Measurements from ENCODE around the gene SCN9A.

SCN9A gene

DNA sequence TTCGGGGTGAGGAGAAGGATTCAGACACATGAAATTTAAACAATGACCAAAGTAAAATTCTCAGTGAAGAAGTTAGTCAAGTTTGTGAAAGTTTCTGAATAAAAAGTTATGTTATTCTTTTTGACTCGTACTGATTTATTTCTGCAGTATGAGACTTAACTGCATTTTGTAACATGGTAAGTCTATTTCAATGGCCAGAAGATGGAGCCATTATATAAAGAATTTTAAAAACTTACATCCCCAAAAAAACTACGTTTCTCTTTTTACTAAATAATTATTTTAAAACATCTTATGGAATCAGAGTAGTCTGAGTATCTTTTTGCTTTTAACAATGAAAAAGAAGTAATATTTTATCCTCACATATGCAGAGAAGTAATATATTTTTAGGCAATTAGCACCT is 196.5 kb downstream of the SCN9A start:
- H3K4me1 Mint-ChIP-seq: peaks cover 0 to 2% of the 10 kb centered on the region in 2 donors
- H3K4me3 Mint-ChIP-seq: no peak overlapping the region
- peaks cover 0 to 6% of the 10 kb centered on the region in 2 donors for H3K27me3 Mint-ChIP-seq
- H3K9me3 Mint-ChIP-seq: no peaks in the 10 kb centered on the region
- H3K36me3 Mint-ChIP-seq: no peaks in the 10 kb centered on the region
- H3K27ac Mint-ChIP-seq: no peak overlapping the region
- no peak for DNase-seq
- ATAC-seq (replicated peaks): no peak

- H3K4me1 Mint-ChIP-seq: no peaks in the 10 kb centered on the region
- peaks cover 4 to 7% of the 10 kb centered on the region in 2 donors for H3K27me3 Mint-ChIP-seq
- no peak overlapping the region for H3K4me3 Mint-ChIP-seq
Observed at GRCh38 chr2:166173263-166173662, 202.5 kb downstream of the SCN9A start.

DNA sequence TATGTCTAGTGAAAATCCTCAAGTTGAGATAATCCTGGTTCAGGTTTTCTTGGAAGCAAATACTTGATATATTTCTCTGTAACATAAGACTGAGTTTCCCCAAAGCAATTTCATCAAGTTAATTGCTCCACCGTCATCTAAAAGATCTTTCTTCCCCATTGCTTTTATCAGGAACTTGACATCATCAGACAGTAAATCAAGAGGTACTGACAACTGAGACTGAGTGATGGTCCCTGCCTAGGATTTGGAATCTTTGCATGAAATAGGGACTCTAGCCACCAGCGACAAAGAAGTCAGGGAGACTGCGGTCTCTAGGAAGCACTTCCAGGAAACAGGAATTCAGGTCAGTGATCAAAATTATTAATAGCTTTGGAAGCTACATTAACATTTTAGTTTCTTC is 204.5 kb downstream of the SCN9A start:
- H3K36me3 Mint-ChIP-seq: no peaks in the 10 kb centered on the region
- no peak overlapping the region for H3K27ac Mint-ChIP-seq
- ATAC-seq (replicated peaks) (no peak), DNase-seq (no peak)
- H3K4me3 Mint-ChIP-seq: no peak overlapping the region
- no peaks in the 10 kb centered on the region for H3K4me1 Mint-ChIP-seq
- no peaks in the 10 kb centered on the region for H3K9me3 Mint-ChIP-seq
- peaks cover 7% of the 10 kb centered on the region in 2 donors for H3K27me3 Mint-ChIP-seq

More at GRCh38 chr2:166173263-166173662, 202.5 kb downstream of the SCN9A start:
- Mint-ChIP-seq H3K36me3 (no peaks in the 10 kb centered on the region), H3K27ac (no peak overlapping the region), H3K9me3 (no peaks in the 10 kb centered on the region)
- DNase-seq (no peak), ATAC-seq (replicated peaks) (no peak)

GRCh38 chr2:166170356-166170755 is 205.4 kb downstream of the SCN9A start:
- H3K4me3 Mint-ChIP-seq: no peak overlapping the region
- no peaks in the 10 kb centered on the region for H3K9me3 Mint-ChIP-seq
- no peaks in the 10 kb centered on the region for H3K4me1 Mint-ChIP-seq
- no peak overlapping the region for H3K27ac Mint-ChIP-seq
- DNase-seq (no peak), ATAC-seq (replicated peaks) (no peak)
- no peaks in the 10 kb centered on the region for H3K36me3 Mint-ChIP-seq
- peaks cover 7% of the 10 kb centered on the region in 2 donors for H3K27me3 Mint-ChIP-seq

DNA sequence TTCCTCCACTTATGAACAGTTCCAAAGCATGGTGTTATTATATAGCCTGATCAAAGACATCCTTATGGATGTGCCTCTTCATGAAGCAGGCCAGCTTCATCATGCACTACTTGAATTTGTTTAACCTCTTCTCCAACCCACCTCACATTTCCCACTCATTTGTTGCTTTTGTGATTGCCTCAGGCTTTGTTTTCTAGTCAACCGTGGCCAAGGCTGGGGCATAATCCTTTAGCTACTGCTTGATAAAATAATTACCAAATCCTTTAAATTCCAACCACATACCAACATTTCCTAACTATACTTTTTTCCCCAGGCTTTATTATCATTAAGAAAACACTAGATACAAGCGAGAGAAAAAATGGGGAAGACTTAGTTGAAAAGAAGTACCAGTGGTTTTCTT is 208.3 kb downstream of the SCN9A start:
- Mint-ChIP-seq H3K9me3 (no peaks in the 10 kb centered on the region), H3K4me1 (no peaks in the 10 kb centered on the region), H3K36me3 (no peaks in the 10 kb centered on the region)

GRCh38 chr2:166163775-166164174 is 212.0 kb downstream of the SCN9A start:
- H3K27ac Mint-ChIP-seq: no peak overlapping the region
- H3K36me3 Mint-ChIP-seq: no peaks in the 10 kb centered on the region
- H3K4me3 Mint-ChIP-seq: no peak overlapping the region
- ATAC-seq (replicated peaks) (no peak), DNase-seq (no peak)
- H3K4me1 Mint-ChIP-seq: no peaks in the 10 kb centered on the region
- H3K27me3 Mint-ChIP-seq: peaks cover 0 to 4% of the 10 kb centered on the region in 2 donors
- H3K9me3 Mint-ChIP-seq: no peaks in the 10 kb centered on the region

More for the DNA sequence above, 208.3 kb downstream of the SCN9A start:
- H3K27ac Mint-ChIP-seq: no peak overlapping the region
- ATAC-seq (replicated peaks) (no peak), DNase-seq (no peak)
- peaks cover 7% of the 10 kb centered on the region in 2 donors for H3K27me3 Mint-ChIP-seq
- H3K4me3 Mint-ChIP-seq: no peak overlapping the region

GRCh38 chr2:166158546-166158945 is 217.2 kb downstream of the SCN9A start:
- ATAC-seq (replicated peaks) (no peak), DNase-seq (no peak)
- no peaks in the 10 kb centered on the region for H3K4me1 Mint-ChIP-seq
- peaks cover 2 to 8% of the 10 kb centered on the region in 2 donors for H3K27me3 Mint-ChIP-seq
- no peak overlapping the region for H3K27ac Mint-ChIP-seq
- no peaks in the 10 kb centered on the region for H3K36me3 Mint-ChIP-seq
- H3K9me3 Mint-ChIP-seq: no peaks in the 10 kb centered on the region
- H3K4me3 Mint-ChIP-seq: no peak overlapping the region

GRCh38 chr2:166157578-166157977 is 218.2 kb downstream of the SCN9A start:
- ATAC-seq (replicated peaks): no peak
- no peaks in the 10 kb centered on the region for H3K9me3 Mint-ChIP-seq
- no peak overlapping the region for H3K27ac Mint-ChIP-seq
- H3K4me3 Mint-ChIP-seq: no peak overlapping the region
- no peaks in the 10 kb centered on the region for H3K36me3 Mint-ChIP-seq
- DNase-seq: no peak
- H3K27me3 Mint-ChIP-seq: peaks cover 5 to 8% of the 10 kb centered on the region in 2 donors
- H3K4me1 Mint-ChIP-seq: no peaks in the 10 kb centered on the region

- Mint-ChIP-seq H3K36me3 (no peaks in the 10 kb centered on the region), H3K4me3 (no peak overlapping the region), H3K27ac (no peak overlapping the region), H3K27me3 (peaks cover 5 to 8% of the 10 kb centered on the region in 2 donors), H3K4me1 (no peaks in the 10 kb centered on the region), H3K9me3 (no peaks in the 10 kb centered on the region)
- ATAC-seq (replicated peaks) (no peak), DNase-seq (no peak)
Observed at GRCh38 chr2:166156985-166157490, 218.7 kb downstream of the SCN9A start.

GRCh38 chr2:166155589-166155988 is 220.2 kb downstream of the SCN9A start:
- Mint-ChIP-seq H3K36me3 (no peaks in the 10 kb centered on the region), H3K9me3 (no peaks in the 10 kb centered on the region), H3K4me3 (no peak overlapping the region), H3K4me1 (no peaks in the 10 kb centered on the region), H3K27me3 (peaks cover 5 to 8% of the 10 kb centered on the region in 2 donors), H3K27ac (no peak overlapping the region)
- ATAC-seq (replicated peaks) (no peak), DNase-seq (no peak)

GRCh38 chr2:166154685-166155338 is 220.9 kb downstream of the SCN9A start:
- H3K4me1 Mint-ChIP-seq: no peaks in the 10 kb centered on the region
- H3K9me3 Mint-ChIP-seq: no peaks in the 10 kb centered on the region
- DNase-seq (no peak), ATAC-seq (replicated peaks) (no peak)
- H3K36me3 Mint-ChIP-seq: no peaks in the 10 kb centered on the region
- peaks cover 5 to 8% of the 10 kb centered on the region in 2 donors for H3K27me3 Mint-ChIP-seq
- no peak overlapping the region for H3K4me3 Mint-ChIP-seq
- no peak overlapping the region for H3K27ac Mint-ChIP-seq

DNA sequence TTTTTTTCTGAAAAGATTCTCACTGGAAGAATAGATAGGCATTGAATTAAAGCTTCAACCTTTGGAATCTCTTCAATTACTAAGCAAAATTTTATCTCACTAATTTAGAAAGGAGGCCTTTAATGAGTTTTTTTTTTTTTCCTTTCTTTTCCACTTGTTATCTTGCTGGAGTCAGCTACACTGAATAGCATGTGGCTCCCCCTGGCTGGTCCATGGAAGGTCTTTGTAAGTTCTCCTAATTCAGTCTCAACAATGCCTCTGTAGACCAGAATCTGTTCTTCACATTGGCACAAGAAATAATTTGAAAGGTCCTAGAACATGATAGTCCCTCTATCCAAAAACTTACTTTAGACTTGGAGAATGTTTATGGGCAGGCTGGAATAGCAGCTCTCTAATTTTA is 223.7 kb downstream of the SCN9A start:
- H3K4me3 Mint-ChIP-seq: no peak overlapping the region
- no peaks in the 10 kb centered on the region for H3K4me1 Mint-ChIP-seq
- H3K27me3 Mint-ChIP-seq: peaks cover 4 to 5% of the 10 kb centered on the region in 2 donors
- ATAC-seq (replicated peaks) (no peak), DNase-seq (no peak)
- no peaks in the 10 kb centered on the region for H3K36me3 Mint-ChIP-seq
- no peaks in the 10 kb centered on the region for H3K9me3 Mint-ChIP-seq
- no peak overlapping the region for H3K27ac Mint-ChIP-seq

DNA sequence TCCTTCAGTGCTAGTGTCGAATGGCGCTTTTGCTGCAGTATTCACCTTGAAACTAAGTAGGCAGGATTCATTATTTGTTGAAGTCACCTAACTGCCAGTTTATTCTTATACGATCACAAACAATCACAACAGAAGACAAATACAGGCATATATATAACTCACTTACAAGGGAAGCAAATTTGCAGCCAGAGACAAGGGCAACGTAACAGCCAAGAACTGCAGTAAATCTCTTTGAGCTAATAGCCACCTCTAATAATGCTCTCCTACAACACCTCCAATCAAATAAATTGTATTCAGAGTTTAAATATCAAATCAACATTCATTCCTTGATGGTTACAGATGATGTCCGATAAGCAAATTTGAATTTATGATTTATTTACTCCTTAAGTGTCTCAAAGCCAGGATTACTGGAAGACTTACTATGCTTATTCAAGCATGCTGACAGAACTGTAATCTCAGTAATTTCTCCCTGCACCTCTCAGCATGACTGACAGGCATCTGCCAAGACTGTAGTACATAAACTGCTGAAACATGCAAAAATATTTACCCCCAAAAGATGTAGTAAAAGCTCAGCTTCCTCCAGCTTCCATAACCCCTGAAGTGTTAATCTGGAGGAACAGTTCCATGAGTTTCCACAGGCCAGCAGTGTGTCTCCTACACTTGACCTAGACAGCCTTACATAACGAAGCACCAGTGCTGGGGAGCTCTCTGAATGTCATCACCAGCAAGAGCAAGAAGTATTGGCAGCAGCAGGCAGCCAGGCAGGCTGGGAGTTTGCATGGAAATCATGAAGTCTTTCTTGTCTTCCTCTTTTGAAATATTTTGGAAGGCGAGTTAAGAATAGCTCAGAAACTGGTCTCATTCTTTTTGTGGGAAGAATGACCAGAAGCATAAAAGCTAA is 227.0 kb downstream of the SCN9A start:
- H3K4me3 Mint-ChIP-seq: no peak overlapping the region
- H3K9me3 Mint-ChIP-seq: no peaks in the 10 kb centered on the region
- H3K4me1 Mint-ChIP-seq: no peaks in the 10 kb centered on the region
- H3K36me3 Mint-ChIP-seq: no peaks in the 10 kb centered on the region
- H3K27ac Mint-ChIP-seq: no peak overlapping the region
- ATAC-seq (replicated peaks): no peak
- DNase-seq: no peak
- H3K27me3 Mint-ChIP-seq: peaks cover 0 to 5% of the 10 kb centered on the region in 2 donors

GRCh38 chr2:166147883-166148282 is 227.9 kb downstream of the SCN9A start:
- Mint-ChIP-seq H3K4me3 (no peak overlapping the region), H3K27ac (no peak overlapping the region), H3K36me3 (no peaks in the 10 kb centered on the region), H3K4me1 (no peaks in the 10 kb centered on the region), H3K27me3 (no peaks in the 10 kb centered on the region), H3K9me3 (no peaks in the 10 kb centered on the region)
- ATAC-seq (replicated peaks) (no peak), DNase-seq (no peak)

Data from stimulated activated naive B cell treated with anti-CD40 and anti-IgM and Interleukin-4, amounts not matched to agents 10 μg/mL and 1 μg/mL and 100 μg/mL, for 72 hours (primary cell).